Activated T-helper 1 cell treated with Interleukin-2 at 50 U/mL for 16 hours (primary cell): Measurements from ENCODE around the gene SLC48A1.

Experiments used
- DNase-seq: peaks from one replicate; pipeline ENCODE4 v3.0.0-alpha.2; 2020; ENCODE audit warnings: low read depth

The SLC48A1 gene

GRCh38 chr12:47744005-47744651, 28.9 kb upstream of the SLC48A1 start:
- peak; percentile 32 for DNase-seq

- DNase-seq = no peak
Measured at GRCh38 chr12:47744778-47745436, 28.1 kb upstream of the SLC48A1 start.

- no peak for DNase-seq
Measured at GRCh38 chr12:47745485-47746041, 27.5 kb upstream of the SLC48A1 start.

GRCh38 chr12:47746073-47746472, 27.0 kb upstream of the SLC48A1 start:
- no peak for DNase-seq

- DNase-seq = no peak
Measured at GRCh38 chr12:47746523-47746922, 26.5 kb upstream of the SLC48A1 start.

GRCh38 chr12:47747126-47747525, 25.9 kb upstream of the SLC48A1 start:
- DNase-seq = no peak

- no peak for DNase-seq
Measured at GRCh38 chr12:47747596-47748506, 25.2 kb upstream of the SLC48A1 start.

- no peak for DNase-seq
Measured at GRCh38 chr12:47748507-47748828, 24.6 kb upstream of the SLC48A1 start.

GRCh38 chr12:47748899-47749298, 24.1 kb upstream of the SLC48A1 start:
- DNase-seq = no peak

- no peak for DNase-seq
Measured at GRCh38 chr12:47750229-47750798, 22.7 kb upstream of the SLC48A1 start.

- no peak for DNase-seq
Measured at GRCh38 chr12:47750916-47751470, 22.0 kb upstream of the SLC48A1 start.

GRCh38 chr12:47751561-47751960, 21.5 kb upstream of the SLC48A1 start:
- no peak for DNase-seq

- DNase-seq = no peak
Measured at GRCh38 chr12:47752121-47752520, 20.9 kb upstream of the SLC48A1 start.

- DNase-seq = no peak
Measured at GRCh38 chr12:47752552-47752951, 20.5 kb upstream of the SLC48A1 start.

- no peak for DNase-seq
Measured at GRCh38 chr12:47753021-47754001, 19.7 kb upstream of the SLC48A1 start.

GRCh38 chr12:47754126-47754525, 18.9 kb upstream of the SLC48A1 start:
- no peak for DNase-seq

GRCh38 chr12:47754881-47755280, 18.2 kb upstream of the SLC48A1 start:
- DNase-seq = no peak

- DNase-seq = no peak
Measured at GRCh38 chr12:47755655-47756562, 17.1 kb upstream of the SLC48A1 start.

GRCh38 chr12:47757364-47757839, 15.6 kb upstream of the SLC48A1 start:
- no peak for DNase-seq
